Measurements from ENCODE around the gene DPM1.

DPM1 gene

GRCh38 chr20:50929299-50930138 is 28.8 kb downstream of the DPM1 start:
- peak; percentile 94 to 96 for DNase-seq

- no peak for DNase-seq
Measured at GRCh38 chr20:50928469-50928868, 29.9 kb downstream of the DPM1 start.

GRCh38 chr20:50926530-50926929 is 31.8 kb downstream of the DPM1 start:
- no peak for DNase-seq

- DNase-seq = no peak
Measured at GRCh38 chr20:50924261-50924920, 33.9 kb downstream of the DPM1 start.

GRCh38 chr20:50921803-50922501 is 36.4 kb downstream of the DPM1 start:
- DNase-seq = no peak

- DNase-seq = no peak
Measured at GRCh38 chr20:50920997-50921396, 37.3 kb downstream of the DPM1 start.

- DNase-seq = peak in 1 of 2 experiments; percentile 13
Measured at GRCh38 chr20:50919567-50919966, 38.8 kb downstream of the DPM1 start.

GRCh38 chr20:50918403-50918802 is 39.9 kb downstream of the DPM1 start:
- peak; percentile 27 to 30 for DNase-seq

GRCh38 chr20:50916934-50917333 is 41.4 kb downstream of the DPM1 start:
- no peak for DNase-seq

GRCh38 chr20:50916257-50916656 is 42.1 kb downstream of the DPM1 start:
- DNase-seq = no peak

GRCh38 chr20:50915424-50915823 is 42.9 kb downstream of the DPM1 start:
- no peak for DNase-seq

- DNase-seq = peak in 1 of 2 experiments; percentile 28
Measured at GRCh38 chr20:50913690-50914375, 44.5 kb downstream of the DPM1 start.

- DNase-seq = no peak
Measured at GRCh38 chr20:50911716-50912115, 46.6 kb downstream of the DPM1 start.

GRCh38 chr20:50911030-50911429 is 47.3 kb downstream of the DPM1 start:
- no peak for DNase-seq

GRCh38 chr20:50909413-50909812 is 48.9 kb downstream of the DPM1 start:
- DNase-seq = no peak

GRCh38 chr20:50904067-50904570 is 54.2 kb downstream of the DPM1 start:
- no peak for DNase-seq

GRCh38 chr20:50903353-50904051 is 54.8 kb downstream of the DPM1 start:
- DNase-seq = no peak

- no peak for DNase-seq
Measured at GRCh38 chr20:50901301-50901700, 57.0 kb downstream of the DPM1 start.

- no peak for DNase-seq
Measured at GRCh38 chr20:50900261-50900660, 58.1 kb downstream of the DPM1 start.

- no peak for DNase-seq
Measured at GRCh38 chr20:50898475-50898874, 59.9 kb downstream of the DPM1 start.

GRCh38 chr20:50895111-50895830 is 63.1 kb downstream of the DPM1 start:
- no peak for DNase-seq

GRCh38 chr20:50893620-50894019 is 64.7 kb downstream of the DPM1 start:
- no peak for DNase-seq

Data from NCI-H446 (cell line).